DND-41 (cell line): ENCODE data around the gene ITGAE.
A peak's percentile ranks its signal among the peaks of the same experiment; 100 is the strongest.

Experiments
- ATAC-seq: fragments of 200-7000 bp; cut with Tn5 transposase; 3 replicates; pipeline ENCODE4 v1.9.1; 2021; ENCODE audit warnings: low read depth; ENCODE audit not compliant: insufficient read depth
- DNase-seq: peaks from one replicate; pipeline ENCODE4 v3.0.0-alpha.2; 2020
- H2AFZ ChIP-seq: 2 replicates; pipeline ENCODE4 v1.6.0; 2012; ENCODE audit warnings: low read depth, low read length
- H3K27ac ChIP-seq: 2 replicates; pipeline ENCODE4 v1.5.1; 2012; ENCODE audit warnings: low read length, inconsistent platforms
- H3K27me3 ChIP-seq: fragments of 200-600 bp; sonication (generic); 2 replicates; pipeline ENCODE4 v1.6.0; 2012; ENCODE audit warnings: low read length, mild to moderate bottlenecking, inconsistent platforms; ENCODE audit not compliant: insufficient read depth, poor library complexity
- H3K36me3 ChIP-seq: 2 replicates; pipeline ENCODE4 v1.5.1; 2012; ENCODE audit warnings: low read length, inconsistent platforms; ENCODE audit not compliant: insufficient read depth
- H3K4me1 ChIP-seq: 2 replicates; pipeline ENCODE4 v1.5.1; 2012; ENCODE audit warnings: mild to moderate bottlenecking, low read length; ENCODE audit not compliant: insufficient read depth
- H3K4me2 ChIP-seq: 2 replicates; pipeline ENCODE4 v1.6.0; 2012; ENCODE audit warnings: mild to moderate bottlenecking, moderate library complexity, low read length, inconsistent platforms; ENCODE audit not compliant: insufficient read depth
- H3K4me3 ChIP-seq, 2 experiments: fragments of 200-600 bp in 1 of 2; shearing (Covaris generic) in 1 of 2; 2 replicates each; pipeline ENCODE4 v1.5.1; 2012 to 2016; ENCODE audit warnings: inconsistent platforms in 2 of 2, low read length in 2 of 2, mild to moderate bottlenecking in 2 of 2, low read depth in 1 of 2, moderate library complexity in 1 of 2
- H3K79me2 ChIP-seq: 2 replicates; pipeline ENCODE4 v1.6.0; 2012; ENCODE audit warnings: low read length, inconsistent platforms; ENCODE audit not compliant: insufficient read depth
- H3K9ac ChIP-seq: 2 replicates; pipeline ENCODE4 v1.6.0; 2012; ENCODE audit warnings: low read depth, mild to moderate bottlenecking, inconsistent platforms, low read length, moderate library complexity
- H3K9me3 ChIP-seq: 2 replicates; pipeline ENCODE4 v1.5.1; 2012; ENCODE audit warnings: low read length, moderate library complexity, mild to moderate bottlenecking, inconsistent platforms; ENCODE audit not compliant: insufficient read depth, severe bottlenecking
- H4K20me1 ChIP-seq: 2 replicates; pipeline ENCODE4 v1.6.0; 2012; ENCODE audit warnings: low read length; ENCODE audit not compliant: insufficient read depth
- EZH2 ChIP-seq: IDR thresholded peaks from 3 replicates; pipeline ENCODE4 v1.6.1; 2012; ENCODE audit warnings: borderline replicate concordance, low read depth, mild to moderate bottlenecking, moderate library complexity, low read length, inconsistent platforms; ENCODE audit not compliant: severe bottlenecking
- TF ChIP-seq, protein P1 (sequence below): IDR thresholded peaks from 2 replicates; pipeline ENCODE4 v1.5.1; 2012; ENCODE audit warnings: borderline replicate concordance, low read length, moderate library complexity, mild to moderate bottlenecking; ENCODE audit not compliant: poor library complexity, severe bottlenecking; ENCODE audit errors: extremely low read depth

Gene ITGAE

GRCh38 chr17:3808701-3809100 lies 7.7 kb upstream of the ITGAE start:
- Histone ChIP-seq H3K79me2 (no peaks in the 10 kb centered on the region), H3K4me1 (no peaks in the 10 kb centered on the region), H3K36me3 (peaks cover 71% of the 10 kb centered on the region), H3K27me3 (no peaks in the 10 kb centered on the region), H3K4me2 (no peak overlapping the region), H4K20me1 (no peaks in the 10 kb centered on the region), H2AFZ (no peak overlapping the region), H3K4me3 (no peak overlapping the region), H3K9me3 (no peaks in the 10 kb centered on the region), H3K27ac (peak overlapping the region; percentile 54), H3K9ac (no peak overlapping the region)
- DNase-seq (no peak), ATAC-seq (no peak)
- TF ChIP-seq, protein P1, sequence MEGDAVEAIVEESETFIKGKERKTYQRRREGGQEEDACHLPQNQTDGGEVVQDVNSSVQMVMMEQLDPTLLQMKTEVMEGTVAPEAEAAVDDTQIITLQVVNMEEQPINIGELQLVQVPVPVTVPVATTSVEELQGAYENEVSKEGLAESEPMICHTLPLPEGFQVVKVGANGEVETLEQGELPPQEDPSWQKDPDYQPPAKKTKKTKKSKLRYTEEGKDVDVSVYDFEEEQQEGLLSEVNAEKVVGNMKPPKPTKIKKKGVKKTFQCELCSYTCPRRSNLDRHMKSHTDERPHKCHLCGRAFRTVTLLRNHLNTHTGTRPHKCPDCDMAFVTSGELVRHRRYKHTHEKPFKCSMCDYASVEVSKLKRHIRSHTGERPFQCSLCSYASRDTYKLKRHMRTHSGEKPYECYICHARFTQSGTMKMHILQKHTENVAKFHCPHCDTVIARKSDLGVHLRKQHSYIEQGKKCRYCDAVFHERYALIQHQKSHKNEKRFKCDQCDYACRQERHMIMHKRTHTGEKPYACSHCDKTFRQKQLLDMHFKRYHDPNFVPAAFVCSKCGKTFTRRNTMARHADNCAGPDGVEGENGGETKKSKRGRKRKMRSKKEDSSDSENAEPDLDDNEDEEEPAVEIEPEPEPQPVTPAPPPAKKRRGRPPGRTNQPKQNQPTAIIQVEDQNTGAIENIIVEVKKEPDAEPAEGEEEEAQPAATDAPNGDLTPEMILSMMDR: no peak
- TF ChIP-seq EZH2: no peak

DNA sequence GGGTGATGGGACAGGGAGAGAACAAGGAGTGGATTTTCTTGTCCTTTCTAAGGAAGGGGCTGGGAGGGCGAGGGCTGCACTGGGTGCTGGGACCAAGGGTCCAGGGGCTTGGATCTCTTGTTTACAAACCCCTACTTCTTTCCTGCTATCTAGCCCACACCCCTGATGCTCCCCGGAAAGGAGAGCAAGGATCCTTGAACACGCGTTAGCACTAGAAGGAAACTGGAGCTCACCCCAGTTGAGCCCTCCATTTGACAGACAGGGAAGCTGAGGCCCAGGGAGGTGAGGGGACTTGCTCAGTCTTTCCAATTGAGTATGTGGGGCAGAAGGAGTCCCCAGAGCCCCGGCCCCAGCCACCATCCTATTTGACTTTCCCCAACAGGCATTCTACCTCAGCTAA lies 4.6 kb upstream of the ITGAE start:
- H4K20me1 ChIP-seq: no peaks in the 10 kb centered on the region
- peaks cover 42% of the 10 kb centered on the region for H3K36me3 ChIP-seq
- H3K9me3 ChIP-seq: no peaks in the 10 kb centered on the region
- DNase-seq: no peak
- H3K4me2 ChIP-seq: no peak overlapping the region
- no peak overlapping the region for H3K4me3 ChIP-seq
- ATAC-seq: no peak
- no peaks in the 10 kb centered on the region for H3K4me1 ChIP-seq
- H3K27ac ChIP-seq: no peak overlapping the region
- no peak for TF ChIP-seq EZH2
- TF ChIP-seq, protein P1: no peak
- no peak overlapping the region for H3K9ac ChIP-seq
- no peaks in the 10 kb centered on the region for H3K27me3 ChIP-seq
- H3K79me2 ChIP-seq: no peaks in the 10 kb centered on the region
- H2AFZ ChIP-seq: no peak overlapping the region

GRCh38 chr17:3804503-3804931 lies 3.5 kb upstream of the ITGAE start:
- H3K4me2 ChIP-seq: no peak overlapping the region
- H3K79me2 ChIP-seq: no peaks in the 10 kb centered on the region
- H3K4me1 ChIP-seq: no peaks in the 10 kb centered on the region
- H4K20me1 ChIP-seq: no peaks in the 10 kb centered on the region
- no peaks in the 10 kb centered on the region for H3K27me3 ChIP-seq
- H3K9ac ChIP-seq: no peak overlapping the region
- ATAC-seq: peak; percentile 40; the same call in 2 of the 3 replicates
- H3K36me3 ChIP-seq: peaks cover 32% of the 10 kb centered on the region
- H3K9me3 ChIP-seq: no peaks in the 10 kb centered on the region
- TF ChIP-seq EZH2: no peak
- TF ChIP-seq, protein P1: no peak
- no peak for DNase-seq
- no peak overlapping the region for H3K4me3 ChIP-seq
- H2AFZ ChIP-seq: no peak overlapping the region
- peak overlapping the region; percentile 55 for H3K27ac ChIP-seq

- no peak overlapping the region for H3K4me2 ChIP-seq
- no peaks in the 10 kb centered on the region for H3K79me2 ChIP-seq
- H2AFZ ChIP-seq: no peak overlapping the region
- no peak overlapping the region for H3K4me3 ChIP-seq
- H3K27me3 ChIP-seq: no peaks in the 10 kb centered on the region
- H3K9me3 ChIP-seq: no peaks in the 10 kb centered on the region
- no peak for ATAC-seq
- peaks cover 7% of the 10 kb centered on the region for H3K4me1 ChIP-seq
- H3K9ac ChIP-seq: no peak overlapping the region
- TF ChIP-seq, protein P1: no peak
- no peak for DNase-seq
- no peak overlapping the region; the same call in 1 of the 2 replicates for H3K27ac ChIP-seq
- peaks cover 21% of the 10 kb centered on the region for H3K36me3 ChIP-seq
- no peaks in the 10 kb centered on the region for H4K20me1 ChIP-seq
Observed at GRCh38 chr17:3803308-3803640, 2.3 kb upstream of the ITGAE start.
